PC-9 (cell line): ENCODE measurements around the gene NFKB2. TPM values are rescaled to one million over a fixed set of nuclear protein-coding genes. Genes with fewer than 3 reads are reported as not detected.

Source experiments
- BruUV-seq: library from RNA; stranded (reverse); fragments of 400-500 nt; replicated peaks from 2 replicates; lab custom pipeline; 2021; lab: Mats Ljungman, UMichigan
- CTCF ChIA-PET: fragments of 300-600 bp; sonication (Branson Sonifier 250); formaldehyde crosslinking; loops from one replicate; lab custom pipeline; 2022; ENCODE audit warnings: antibody characterized with exemption; lab: Charles Lee
- POLR2A ChIA-PET: fragments of 300-600 bp; sonication (Branson Sonifier 250); formaldehyde crosslinking; loops from one replicate; lab custom pipeline; 2022; ENCODE audit warnings: antibody characterized with exemption; ENCODE audit not compliant: unreplicated experiment; lab: Charles Lee
- DNase-seq, 2 experiments: peaks; one replicate each; pipeline versions ENCODE4 v3.0.0 to v3.0.0-alpha.2; 2015 to 2022; ENCODE audit warnings: mixed read lengths in 1 of 2
- H2AFZ ChIP-seq: fragments of 200-600 bp; sonication (generic); 2 replicates; pipeline ENCODE4 v1.8.1; 2017; ENCODE audit warnings: antibody characterized with exemption
- H3F3A ChIP-seq: fragments of 200-600 bp; sonication (generic); 2 replicates; pipeline ENCODE4 v1.8.1; 2017; ENCODE audit warnings: antibody characterized with exemption, mild to moderate bottlenecking, low read depth; ENCODE audit not compliant: insufficient read depth
- H3K27ac ChIP-seq: fragments of 200-600 bp; sonication (generic); 2 replicates; pipeline ENCODE4 v1.6.1; 2016; ENCODE audit warnings: mixed run types
- H3K27me3 ChIP-seq: fragments of 200-600 bp; sonication (generic); 2 replicates; pipeline ENCODE4 v1.6.1; 2016; ENCODE audit warnings: low read depth, mixed run types; ENCODE audit not compliant: insufficient read depth
- H3K36me3 ChIP-seq: fragments of 200-600 bp; sonication (generic); 2 replicates; pipeline ENCODE4 v1.6.1; 2016; ENCODE audit warnings: low read depth, mixed run types
- H3K4me1 ChIP-seq: fragments of 200-600 bp; sonication (generic); replicated peaks from 2 replicates; pipeline ENCODE4 v1.6.1; 2016; ENCODE audit warnings: mixed run types; ENCODE audit not compliant: insufficient read depth
- H3K4me2 ChIP-seq: fragments of 200-600 bp; sonication (generic); 2 replicates; pipeline ENCODE4 v1.6.1; 2017; ENCODE audit warnings: mixed run types
- H3K4me3 ChIP-seq: fragments of 200-600 bp; sonication (generic); 2 replicates; pipeline ENCODE4 v1.6.1; 2016; ENCODE audit warnings: mixed run types
- H3K79me2 ChIP-seq: fragments of 200-600 bp; sonication (generic); 2 replicates; pipeline ENCODE4 v1.6.1; 2017; ENCODE audit warnings: low read depth, mixed run types
- H3K9me2 ChIP-seq: fragments of 200-600 bp; sonication (generic); 2 replicates; pipeline ENCODE4 v1.8.1; 2017; ENCODE audit warnings: mild to moderate bottlenecking; ENCODE audit not compliant: insufficient read depth
- H3K9me3 ChIP-seq: fragments of 200-600 bp; sonication (generic); 2 replicates; pipeline ENCODE4 v1.8.1; 2016; ENCODE audit warnings: low read depth; ENCODE audit not compliant: insufficient read depth
- H4K20me1 ChIP-seq: fragments of 200-600 bp; sonication (generic); 2 replicates; pipeline ENCODE4 v1.8.1; 2017; ENCODE audit not compliant: insufficient read depth
- CTCF ChIP-seq: fragments of 200-600 bp; sonication (generic); conservative IDR thresholded peaks from 2 replicates; pipeline ENCODE4 v1.6.1; 2017; ENCODE audit warnings: mixed run types, antibody characterized with exemption, mild to moderate bottlenecking, moderate library complexity
- EZH2 ChIP-seq: fragments of 200-600 bp; sonication (generic); IDR thresholded peaks from 2 replicates; pipeline ENCODE4 v1.8.0; 2017; ENCODE audit warnings: antibody characterized with exemption, low read depth
- intact Hi-C: fragments of 100-400 bp; cut with micrococcal nuclease; formaldehyde crosslinking; loops from one replicate; pipeline ENCODE4 v1.10.0; 2022; ENCODE audit not compliant: unreplicated experiment
- total RNA-seq: library from RNA; stranded (reverse); gene quantifications from 2 replicates; pipeline ENCODE4 v1.2.3, GENCODE V29; 2021

The NFKB2 gene
- total RNA-seq, 1 experiment from 2014 or later = 26.3 TPM

- Histone ChIP-seq H3K79me2 (no peaks in the 10 kb centered on the region), H3K9me2 (no peaks in the 10 kb centered on the region), H3K9me3 (no peaks in the 10 kb centered on the region), H3F3A (no peaks in the 10 kb centered on the region), H3K4me1 (no peaks in the 10 kb centered on the region), H4K20me1 (no peaks in the 10 kb centered on the region), H3K36me3 (no peaks in the 10 kb centered on the region), H2AFZ (no peak overlapping the region), H3K4me3 (no peak overlapping the region), H3K4me2 (no peak overlapping the region), H3K27ac (no peak overlapping the region), H3K27me3 (peaks cover 31% of the 10 kb centered on the region)
- intact Hi-C loops = no loop called here
- ChIA-PET CTCF (no interaction called here), POLR2A (no interaction called here)
- TF ChIP-seq CTCF (no peak), EZH2 (no peak)
- no peak for DNase-seq
- BruUV-seq = no TSS peak
Measured at GRCh38 chr10:102408131-102408727, 12.7 kb downstream of the NFKB2 start.

GRCh38 chr10:102408728-102409603, 13.5 kb downstream of the NFKB2 start:
- Histone ChIP-seq H2AFZ (no peak overlapping the region), H3K4me2 (no peak overlapping the region), H3K27me3 (peaks cover 37% of the 10 kb centered on the region), H3K9me2 (no peaks in the 10 kb centered on the region), H3K27ac (no peak overlapping the region), H3K4me1 (no peaks in the 10 kb centered on the region), H4K20me1 (no peaks in the 10 kb centered on the region), H3K4me3 (no peak overlapping the region), H3F3A (no peaks in the 10 kb centered on the region), H3K9me3 (no peaks in the 10 kb centered on the region), H3K36me3 (no peaks in the 10 kb centered on the region), H3K79me2 (no peaks in the 10 kb centered on the region)
- ChIA-PET POLR2A (no interaction called here), CTCF (no interaction called here)
- intact Hi-C loops = no loop called here
- no peak for DNase-seq
- BruUV-seq = no TSS peak
- TF ChIP-seq EZH2 = no peak
- TF ChIP-seq CTCF = no peak

GRCh38 chr10:102409604-102410428, 14.3 kb downstream of the NFKB2 start:
- no peaks in the 10 kb centered on the region for H3K4me1 ChIP-seq
- H3K4me3 ChIP-seq = no peak overlapping the region
- H3K4me2 ChIP-seq = no peak overlapping the region
- H2AFZ ChIP-seq = no peak overlapping the region
- no peaks in the 10 kb centered on the region for H3K9me2 ChIP-seq
- no peaks in the 10 kb centered on the region for H3F3A ChIP-seq
- DNase-seq = no peak
- ChIA-PET CTCF (no interaction called here), POLR2A (no interaction called here)
- H3K27ac ChIP-seq = no peak overlapping the region
- BruUV-seq = no TSS peak
- H3K79me2 ChIP-seq = no peaks in the 10 kb centered on the region
- H4K20me1 ChIP-seq = no peaks in the 10 kb centered on the region
- peaks cover 40% of the 10 kb centered on the region for H3K27me3 ChIP-seq
- no peaks in the 10 kb centered on the region for H3K9me3 ChIP-seq
- H3K36me3 ChIP-seq = no peaks in the 10 kb centered on the region
- intact Hi-C loops = no loop called here
- TF ChIP-seq CTCF (no peak), EZH2 (no peak)
